ENCODE data around the gene ZNF620. TPM values are rescaled to one million over a fixed set of nuclear protein-coding genes. Genes with fewer than 3 reads are reported as not detected.

ZNF620 gene

Small RNA genes within 50 kb of the gene (small RNA-seq; reads per million reads assigned to genes)
- gene RNU5B-2P (ENCODE audit: insufficient read depth) = not detected

Data from mesendoderm (in vitro differentiated cells).